NB4 (cell line): Measurements from ENCODE around the gene KCNA2.

ENCODE experiments used
- MYC ChIP-seq: IDR thresholded peaks from 2 replicates; pipeline ENCODE4 v1.6.1; 2011; ENCODE audit warnings: low read depth, low read length
- POLR2A ChIP-seq: IDR thresholded peaks from 2 replicates; pipeline ENCODE4 v1.6.1; 2011; ENCODE audit warnings: mild to moderate bottlenecking; ENCODE audit not compliant: insufficient read length; ENCODE audit errors: extremely low read depth
- TF ChIP-seq, protein P1 (sequence below): IDR thresholded peaks from one replicate; pipeline ENCODE4 v1.5.1; 2012; ENCODE audit warnings: low read depth, low read length
- TF ChIP-seq, protein P2 (sequence below): IDR thresholded peaks from 2 replicates; pipeline ENCODE4 v1.6.1; 2011; ENCODE audit warnings: low read depth, low read length

DNA sequence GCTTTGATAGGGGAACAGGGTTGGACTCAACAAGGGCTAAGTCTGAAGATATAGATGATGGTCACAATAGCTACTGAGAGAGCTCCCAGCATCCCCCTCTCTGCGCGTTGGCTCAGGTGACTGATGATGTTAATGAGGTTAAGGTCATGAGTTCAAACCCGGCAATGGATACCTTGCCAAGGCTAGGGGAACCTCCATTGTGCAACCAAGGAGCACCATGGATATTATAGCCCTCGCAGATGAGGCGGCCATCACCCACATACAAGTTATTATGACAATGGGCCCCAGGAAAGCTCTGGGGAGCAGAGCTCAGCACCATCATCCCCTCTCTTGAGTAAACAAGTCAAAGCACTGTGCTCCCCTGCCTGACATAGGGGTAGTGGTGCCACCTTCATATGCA, 8.2 kb downstream of the KCNA2 start:
- TF ChIP-seq, protein P1, sequence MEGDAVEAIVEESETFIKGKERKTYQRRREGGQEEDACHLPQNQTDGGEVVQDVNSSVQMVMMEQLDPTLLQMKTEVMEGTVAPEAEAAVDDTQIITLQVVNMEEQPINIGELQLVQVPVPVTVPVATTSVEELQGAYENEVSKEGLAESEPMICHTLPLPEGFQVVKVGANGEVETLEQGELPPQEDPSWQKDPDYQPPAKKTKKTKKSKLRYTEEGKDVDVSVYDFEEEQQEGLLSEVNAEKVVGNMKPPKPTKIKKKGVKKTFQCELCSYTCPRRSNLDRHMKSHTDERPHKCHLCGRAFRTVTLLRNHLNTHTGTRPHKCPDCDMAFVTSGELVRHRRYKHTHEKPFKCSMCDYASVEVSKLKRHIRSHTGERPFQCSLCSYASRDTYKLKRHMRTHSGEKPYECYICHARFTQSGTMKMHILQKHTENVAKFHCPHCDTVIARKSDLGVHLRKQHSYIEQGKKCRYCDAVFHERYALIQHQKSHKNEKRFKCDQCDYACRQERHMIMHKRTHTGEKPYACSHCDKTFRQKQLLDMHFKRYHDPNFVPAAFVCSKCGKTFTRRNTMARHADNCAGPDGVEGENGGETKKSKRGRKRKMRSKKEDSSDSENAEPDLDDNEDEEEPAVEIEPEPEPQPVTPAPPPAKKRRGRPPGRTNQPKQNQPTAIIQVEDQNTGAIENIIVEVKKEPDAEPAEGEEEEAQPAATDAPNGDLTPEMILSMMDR: no peak
- TF ChIP-seq POLR2A (no peak), MYC (no peak)
- TF ChIP-seq, protein P2, sequence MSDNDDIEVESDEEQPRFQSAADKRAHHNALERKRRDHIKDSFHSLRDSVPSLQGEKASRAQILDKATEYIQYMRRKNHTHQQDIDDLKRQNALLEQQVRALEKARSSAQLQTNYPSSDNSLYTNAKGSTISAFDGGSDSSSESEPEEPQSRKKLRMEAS: no peak
